Spleen (tissue), 11 donors: ENCODE data around the gene ORC1. TPM values are rescaled to one million over a fixed set of nuclear protein-coding genes. Genes with fewer than 3 reads are reported as not detected.

ENCODE experiments used
- DNase-seq: peaks from one replicate; pipeline ENCODE4 v3.0.0-alpha.2; 2020
- H3K27ac ChIP-seq, 8 donors: fragments of 200-600 bp; sonication (generic) in 7 of 8; 1 replicate in 4 of 8; 2 replicates in 4 of 8; pipeline versions ENCODE4 v1.5.0 to v1.8.0; 2016 to 2021; ENCODE audit warnings: inconsistent platforms in 4 of 8, mild to moderate bottlenecking in 4 of 8, moderate library complexity in 1 of 8
- H3K27me3 ChIP-seq, 7 donors: fragments of 200-600 bp; sonication (generic) in 6 of 7; replicated peaks in 1 of 7; 1 replicate in 4 of 7; 2 replicates in 3 of 7; pipeline versions ENCODE4 v1.5.0 to v1.8.0; 2016 to 2021; ENCODE audit warnings: inconsistent platforms in 3 of 7, mild to moderate bottlenecking in 1 of 7
- H3K36me3 ChIP-seq, 6 donors: fragments of 200-600 bp; sonication (generic) in 5 of 6; 1 replicate in 4 of 6; 2 replicates in 2 of 6; pipeline versions ENCODE4 v1.5.0 to v1.8.0; 2016 to 2021; ENCODE audit warnings: inconsistent platforms in 2 of 6
- H3K4me1 ChIP-seq, 6 donors: fragments of 200-600 bp; sonication (generic) in 5 of 6; 1 replicate in 3 of 6; 2 replicates in 3 of 6; pipeline versions ENCODE4 v1.5.0 to v1.8.0; 2016 to 2021; ENCODE audit warnings: inconsistent platforms in 3 of 6
- H3K4me3 ChIP-seq, 8 donors: fragments of 200-600 bp; sonication (generic) in 7 of 8; 1 replicate in 4 of 8; 2 replicates in 4 of 8; pipeline versions ENCODE4 v1.5.0 to v1.8.0; 2016 to 2021; ENCODE audit warnings: inconsistent platforms in 4 of 8, mild to moderate bottlenecking in 4 of 8, moderate library complexity in 2 of 8
- H3K9me3 ChIP-seq, 8 donors: fragments of 200-600 bp; sonication (generic) in 7 of 8; 1 replicate in 4 of 8; 2 replicates in 4 of 8; pipeline versions ENCODE4 v1.5.0 to v1.8.0; 2016 to 2021; ENCODE audit warnings: inconsistent platforms in 4 of 8
- CTCF ChIP-seq, 11 experiments: fragments of 200-600 bp in 7 of 11; fragments of 450-650 bp in 4 of 11; sonication (generic) in 4 of 11; IDR thresholded peaks in 8 of 11; conservative IDR thresholded peaks in 3 of 11; 1 replicate in 7 of 11; 2 replicates in 4 of 11; pipeline versions ENCODE4 v1.4.0 to v1.8.0; 2016 to 2021; ENCODE audit warnings: antibody characterized with exemption in 11 of 11, inconsistent platforms in 4 of 11, mild to moderate bottlenecking in 1 of 11
- POLR2A ChIP-seq, 3 donors: fragments of 450-650 bp; IDR thresholded peaks; one replicate each; pipeline ENCODE4 v1.5.1; 2017; ENCODE audit warnings: antibody characterized with exemption in 3 of 3, mild to moderate bottlenecking in 1 of 3
- POLR2AphosphoS5 ChIP-seq, 3 donors: sonication (generic); formaldehyde crosslinking; IDR thresholded peaks; one replicate each; pipeline ENCODE4 v1.5.1; 2017; ENCODE audit warnings: antibody characterized with exemption in 3 of 3
- WGBS, 5 donors: extraction: QIAGEN DNeasy Blood & Tissue Kit in 3 of 5; methylation state at CpG; one replicate each; pipeline versions ENCODE4 v1.1.5 to v1.1.7; 2013 to 2018; 5-methylcytosine and 5-hydroxymethylcytosine counted together
- intact Hi-C: fragments of 100-400 bp; cut with DNase I; formaldehyde crosslinking; loops from one replicate; pipeline ENCODE4 v1.15.0; 2023; ENCODE audit warnings: low total_unique reads
- polyA plus RNA-seq, 3 donors: library from polyadenylated mRNA; stranded (reverse); fragments of 200-250 nt; gene quantifications; one replicate each; pipeline ENCODE4 v1.2.1, GENCODE V29; 2013
- total RNA-seq, 7 donors: library from RNA; depleted of rRNA in 3 of 7; stranded (reverse); fragments of >200 nt in 3 of 7; fragmentation: NEBNext Ultra II Directional in 4 of 7; extraction: Animal tissue kit (Norgen Biotek cat#: 25700) in 4 of 7; gene quantifications; one replicate each; pipeline versions ENCODE4 v1.1.0 to v1.2.1, GENCODE V29; 2016 to 2021
- donor health status: healthy with polysubstance abuse.
- donor health status: DM: no; HTN: no; CAD: no; lungs with moderate emphysema.
- donor health status: DM: no; HTN: no; CAD: no.
- donor health status: Bipolar disorder and iron deficiency.
- donor health status: healthy.
- donor health status: DM: no; HTN: no; CAD: no.
- donor health status: DM: yes; HTN: yes; CAD: no.

Gene ORC1
- total and polyA plus RNA-seq, 10 donors: 0.60 to 5.4 (median 2.1) TPM

GRCh38 chr1:52400131-52400530 is 4.1 kb downstream of the ORC1 start:
- no peaks in the 10 kb centered on the region for H3K27me3 ChIP-seq
- intact Hi-C loops: no loop called here

GRCh38 chr1:52399629-52400028 is 4.6 kb downstream of the ORC1 start:
- H3K4me1 ChIP-seq: peaks cover 3 to 18% (median 9%) of the 10 kb centered on the region in 6 donors
- peaks cover 0 to 46% (median 0%) of the 10 kb centered on the region in 6 donors for H3K36me3 ChIP-seq
- 77 to 99% (median 92%) methylated on average over 3 of the region's 3 CpGs for WGBS, 5 donors
- H3K27me3 ChIP-seq: no peaks in the 10 kb centered on the region
- H3K9me3 ChIP-seq: no peaks in the 10 kb centered on the region
- no peak for TF ChIP-seq POLR2A (IDR thresholded peaks at IDR 0.05)
- no peak for TF ChIP-seq POLR2AphosphoS5 (IDR thresholded peaks at IDR 0.05)
- no peak for TF ChIP-seq CTCF (IDR thresholded peaks at IDR 0.05 in 8 of 11, conservative IDR thresholded peaks at IDR 0.05 in 3 of 11)
- intact Hi-C loops: no loop called here
- H3K27ac ChIP-seq: no peak overlapping the region
- DNase-seq: no peak
- no peak overlapping the region for H3K4me3 ChIP-seq

More at GRCh38 chr1:52400131-52400530, 4.1 kb downstream of the ORC1 start:
- TF ChIP-seq POLR2A (IDR thresholded peaks at IDR 0.05) (no peak), CTCF (IDR thresholded peaks at IDR 0.05 in 8 of 11, conservative IDR thresholded peaks at IDR 0.05 in 3 of 11) (no peak), POLR2AphosphoS5 (IDR thresholded peaks at IDR 0.05) (no peak)
- Histone ChIP-seq H3K4me3 (no peak overlapping the region), H3K4me1 (peaks cover 4 to 21% (median 11%) of the 10 kb centered on the region in 6 donors), H3K36me3 (peaks cover 0 to 42% (median 0%) of the 10 kb centered on the region in 6 donors), H3K27ac (no peak overlapping the region), H3K9me3 (no peaks in the 10 kb centered on the region)
- no peak for DNase-seq
- 88 to 98% (median 96%) methylated on average over 6 of the region's 6 CpGs for WGBS, 5 donors

- intact Hi-C loops: no loop called here
- no peak for TF ChIP-seq POLR2A (IDR thresholded peaks at IDR 0.05)
- TF ChIP-seq POLR2AphosphoS5 (IDR thresholded peaks at IDR 0.05): no peak
- no peak for TF ChIP-seq CTCF (IDR thresholded peaks at IDR 0.05 in 8 of 11, conservative IDR thresholded peaks at IDR 0.05 in 3 of 11)
- Histone ChIP-seq H3K9me3 (no peaks in the 10 kb centered on the region), H3K27ac (no peak overlapping the region), H3K4me3 (no peak overlapping the region), H3K27me3 (no peaks in the 10 kb centered on the region), H3K36me3 (peaks cover 0 to 73% (median 0%) of the 10 kb centered on the region in 6 donors), H3K4me1 (no peaks in the 10 kb centered on the region)
- no peak for DNase-seq
- 88 to 93% (median 92%) methylated on average over 5 of the region's 5 CpGs for WGBS, 5 donors
These were observed 11.0 kb downstream of the ORC1 start for GRCh38 chr1:52393174-52393573.

GRCh38 chr1:52386458-52386857 is 17.8 kb downstream of the ORC1 start:
- Histone ChIP-seq H3K27me3 (no peaks in the 10 kb centered on the region), H3K9me3 (no peaks in the 10 kb centered on the region), H3K36me3 (peaks cover 0 to 83% (median 2%) of the 10 kb centered on the region in 6 donors), H3K4me3 (no peak overlapping the region), H3K4me1 (no peaks in the 10 kb centered on the region), H3K27ac (no peak overlapping the region)
- no peak for DNase-seq
- 88 to 94% (median 92%) methylated on average over 5 of the region's 5 CpGs for WGBS, 5 donors
- TF ChIP-seq POLR2AphosphoS5 (IDR thresholded peaks at IDR 0.05): no peak
- no peak for TF ChIP-seq CTCF (IDR thresholded peaks at IDR 0.05 in 8 of 11, conservative IDR thresholded peaks at IDR 0.05 in 3 of 11)
- no peak for TF ChIP-seq POLR2A (IDR thresholded peaks at IDR 0.05)
- intact Hi-C loops: no loop called here
